Type B pancreatic cell (in vitro differentiated cells): Measurements from ENCODE around the gene DNAAF9. TPM values are rescaled to one million over a fixed set of nuclear protein-coding genes. Genes with fewer than 3 reads are reported as not detected.

Experiments used
- DNase-seq: peaks from one replicate; pipeline ENCODE4 v3.0.0; 2021; ENCODE audit warnings: mixed read lengths; ENCODE audit not compliant: unreplicated experiment; ENCODE audit errors: extremely low spot score
- H3K27ac Mint-ChIP-seq: 2 replicates; pipeline ENCODE4 v1.8.0; 2021; ENCODE audit warnings: mild to moderate bottlenecking, mixed read lengths
- H3K27me3 Mint-ChIP-seq: 2 replicates; pipeline ENCODE4 v1.8.0; 2021; ENCODE audit warnings: mixed read lengths
- H3K36me3 Mint-ChIP-seq: 2 replicates; pipeline ENCODE4 v1.8.0; 2021; ENCODE audit warnings: mixed read lengths
- H3K4me1 Mint-ChIP-seq: one replicate; pipeline ENCODE4 v1.8.0; 2021; ENCODE audit warnings: mixed read lengths; ENCODE audit not compliant: unreplicated experiment
- H3K4me3 Mint-ChIP-seq: 2 replicates; pipeline ENCODE4 v1.8.0; 2021; ENCODE audit warnings: mild to moderate bottlenecking, mixed read lengths
- H3K9me3 Mint-ChIP-seq: 2 replicates; pipeline ENCODE4 v1.8.0; 2021; ENCODE audit warnings: mixed read lengths
- CTCF ChIP-seq: fragments of 200-600 bp; sonication (generic); conservative IDR thresholded peaks from 2 replicates; pipeline ENCODE4 v1.5.0; 2021; ENCODE audit warnings: antibody characterized with exemption, mild to moderate bottlenecking
- total RNA-seq: library from RNA; stranded (reverse); gene quantifications from 2 replicates; pipeline ENCODE4 v1.2.1, GENCODE V29; 2021; ENCODE audit warnings: low replicate concordance

Gene DNAAF9
- total RNA-seq, 1 donor from 2014 or later, result 17.3 TPM

GRCh38 chr20:3404402-3404801 is 3.1 kb downstream of the DNAAF9 start:
- Mint-ChIP-seq H3K9me3 (no peaks in the 10 kb centered on the region), H3K36me3 (peaks cover 7% of the 10 kb centered on the region), H3K27ac (peak overlapping the region; percentile 94), H3K4me3 (peak overlapping the region; percentile 94), H3K27me3 (no peaks in the 10 kb centered on the region), H3K4me1 (peaks cover 16% of the 10 kb centered on the region)
- DNase-seq, result no peak
- TF ChIP-seq CTCF, result no peak

- Mint-ChIP-seq H3K27ac (no peak overlapping the region), H3K4me3 (no peak overlapping the region), H3K36me3 (peaks cover 7% of the 10 kb centered on the region), H3K9me3 (no peaks in the 10 kb centered on the region), H3K27me3 (no peaks in the 10 kb centered on the region), H3K4me1 (peaks cover 16% of the 10 kb centered on the region)
- TF ChIP-seq CTCF, result no peak
- DNase-seq, result no peak
Measured at GRCh38 chr20:3403741-3404140, 3.7 kb downstream of the DNAAF9 start.

- no peak overlapping the region for H3K4me3 Mint-ChIP-seq
- no peaks in the 10 kb centered on the region for H3K9me3 Mint-ChIP-seq
- peaks cover 7% of the 10 kb centered on the region for H3K36me3 Mint-ChIP-seq
- TF ChIP-seq CTCF, result no peak
- peaks cover 16% of the 10 kb centered on the region for H3K4me1 Mint-ChIP-seq
- H3K27me3 Mint-ChIP-seq, result no peaks in the 10 kb centered on the region
- DNase-seq, result no peak
- H3K27ac Mint-ChIP-seq, result no peak overlapping the region
Measured at GRCh38 chr20:3402453-3402852, 5.0 kb downstream of the DNAAF9 start.

GRCh38 chr20:3400260-3401155 is 7.0 kb downstream of the DNAAF9 start:
- Mint-ChIP-seq H3K27ac (no peak overlapping the region), H3K4me1 (peaks cover 12% of the 10 kb centered on the region), H3K27me3 (no peaks in the 10 kb centered on the region), H3K36me3 (peaks cover 13% of the 10 kb centered on the region), H3K9me3 (peaks cover 11% of the 10 kb centered on the region), H3K4me3 (no peak overlapping the region)
- no peak for DNase-seq
- no peak for TF ChIP-seq CTCF

GRCh38 chr20:3398681-3399252 is 8.7 kb downstream of the DNAAF9 start:
- peaks cover 13% of the 10 kb centered on the region for H3K36me3 Mint-ChIP-seq
- H3K4me1 Mint-ChIP-seq, result peaks cover 4% of the 10 kb centered on the region
- no peak for TF ChIP-seq CTCF
- peak overlapping the region; percentile 34 for H3K27ac Mint-ChIP-seq
- H3K4me3 Mint-ChIP-seq, result no peak overlapping the region
- H3K9me3 Mint-ChIP-seq, result peaks cover 11% of the 10 kb centered on the region
- no peak for DNase-seq
- no peaks in the 10 kb centered on the region for H3K27me3 Mint-ChIP-seq
